Spleen (tissue), 7 donors: ENCODE results near the gene FKBP15.

Source experiments
- CTCF ChIP-seq, 11 experiments: fragments of 200-600 bp in 7 of 11; fragments of 450-650 bp in 4 of 11; sonication (generic) in 4 of 11; IDR thresholded peaks in 8 of 11; conservative IDR thresholded peaks in 3 of 11; 1 replicate in 7 of 11; 2 replicates in 4 of 11; pipeline versions ENCODE4 v1.4.0 to v1.8.0; 2016 to 2021; ENCODE audit warnings: antibody characterized with exemption in 11 of 11, inconsistent platforms in 4 of 11, mild to moderate bottlenecking in 1 of 11
- POLR2A ChIP-seq, 3 donors: fragments of 450-650 bp; IDR thresholded peaks; one replicate each; pipeline ENCODE4 v1.5.1; 2017; ENCODE audit warnings: antibody characterized with exemption in 3 of 3, mild to moderate bottlenecking in 1 of 3
- donor health status: DM: no; HTN: no; CAD: no; lungs with moderate emphysema.
- donor health status: DM: no; HTN: no; CAD: no.
- donor health status: DM: no; HTN: no; CAD: no.

- no peak for TF ChIP-seq CTCF (IDR thresholded peaks at IDR 0.05 in 8 of 11, conservative IDR thresholded peaks at IDR 0.05 in 3 of 11)
- TF ChIP-seq POLR2A (IDR thresholded peaks at IDR 0.05), result no peak
Measured at GRCh38 chr9:113187929-113188595, 33.0 kb downstream of the FKBP15 start.
